Germinal center (tissue), 1 donor: ENCODE measurements around the gene ASXL1.

ENCODE experiments used
- DNase-seq: peaks from one replicate; pipeline ENCODE4 v3.0.0; 2012; ENCODE audit warnings: mixed read lengths, low spot score

ASXL1 gene

DNA sequence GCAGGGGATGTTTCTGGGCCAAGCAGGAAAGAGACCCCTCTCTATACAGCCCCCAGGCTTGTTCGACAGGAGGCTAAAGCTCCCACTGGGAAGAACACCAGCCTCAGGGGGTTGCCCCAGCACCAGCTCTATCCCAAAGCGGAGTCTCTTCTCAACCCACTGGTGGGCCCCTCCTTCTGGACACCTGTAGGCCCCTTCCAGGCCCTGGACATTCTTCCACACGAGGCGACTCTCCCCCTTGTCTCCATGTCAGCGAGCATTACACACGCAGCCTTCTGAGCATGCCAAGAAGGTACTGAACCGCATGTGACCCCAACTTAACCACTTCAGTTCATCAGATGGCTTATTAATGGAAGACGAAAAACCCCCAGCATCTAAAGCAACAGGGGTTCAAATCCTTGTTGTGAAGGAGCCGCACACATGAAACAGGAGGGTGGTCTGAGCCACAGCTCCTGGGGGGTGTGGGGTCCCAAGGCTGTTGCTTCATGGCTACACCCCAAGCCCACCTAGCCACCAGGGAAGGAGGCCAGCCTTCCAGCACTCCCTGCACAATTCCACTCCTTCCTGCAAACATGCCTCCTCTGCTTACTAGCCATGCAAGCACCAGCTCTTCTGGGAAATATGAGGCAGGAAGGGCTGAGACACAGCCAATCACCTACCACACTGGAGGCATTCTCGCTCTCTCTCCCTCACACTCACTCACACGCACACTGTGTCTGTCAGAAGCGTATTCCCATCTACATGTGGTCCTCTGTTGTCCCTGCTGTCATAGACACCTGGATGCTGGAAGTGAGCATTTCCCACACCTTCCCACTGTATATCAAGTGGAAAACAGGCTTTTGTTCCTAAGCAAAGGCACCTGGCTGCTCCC, 122.5 kb downstream of the ASXL1 start:
- no peak for DNase-seq

DNA sequence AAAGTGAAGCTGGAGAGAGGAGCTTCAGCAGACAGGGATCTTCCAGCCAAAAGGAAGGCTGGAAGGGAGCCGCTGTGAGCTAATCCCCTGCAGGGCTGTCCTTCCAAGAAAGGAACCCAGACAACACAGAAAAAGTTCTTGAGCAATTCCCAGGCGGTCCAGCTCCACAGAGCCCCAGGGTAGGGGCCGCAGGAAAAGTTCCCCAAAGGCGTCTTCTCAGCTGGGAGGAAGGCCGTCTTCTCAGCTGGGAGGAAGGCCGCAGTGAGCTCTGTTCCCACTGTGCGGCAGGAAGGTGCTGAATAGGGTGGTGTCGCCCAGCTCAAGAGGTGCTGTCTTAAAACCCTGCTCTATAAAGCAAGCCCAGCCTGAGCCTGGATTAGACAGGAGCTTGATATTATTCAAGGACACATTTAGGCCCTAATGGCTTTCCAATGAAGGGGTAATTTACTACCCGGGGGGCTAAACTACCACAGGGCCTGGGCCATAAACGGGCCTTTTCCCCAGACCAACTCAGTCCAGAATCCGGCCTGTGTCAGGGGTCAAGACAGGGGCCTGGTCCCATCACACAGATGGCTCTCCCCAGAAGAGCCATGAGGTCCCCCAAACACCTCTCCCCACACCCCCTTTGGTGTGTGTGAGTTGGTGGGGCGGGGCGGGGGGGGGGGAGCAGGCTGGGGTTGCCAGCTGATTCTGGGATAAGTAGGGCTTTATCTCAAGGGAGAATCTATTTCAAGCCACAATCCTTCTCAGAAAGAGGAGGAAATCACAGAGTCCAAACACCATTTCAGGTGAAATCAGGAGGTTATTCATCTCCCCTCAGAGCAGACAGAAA, 123.4 kb downstream of the ASXL1 start:
- no peak for DNase-seq

DNA sequence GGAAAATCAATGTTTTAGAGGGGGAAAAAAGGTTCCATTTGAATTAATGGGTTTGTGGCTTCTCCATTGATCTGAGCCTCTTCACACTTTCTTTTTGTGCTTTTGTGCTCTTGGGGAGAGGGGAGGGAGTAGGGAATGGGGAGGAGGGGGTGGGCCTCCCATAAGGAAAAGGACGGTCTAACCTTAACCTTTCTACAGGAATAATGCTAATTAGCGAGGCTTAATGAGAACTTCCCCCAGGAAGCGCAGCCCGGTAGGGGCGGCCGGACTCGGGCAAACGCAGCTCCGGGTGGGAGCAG, 124.0 kb downstream of the ASXL1 start:
- DNase-seq = no peak

DNA sequence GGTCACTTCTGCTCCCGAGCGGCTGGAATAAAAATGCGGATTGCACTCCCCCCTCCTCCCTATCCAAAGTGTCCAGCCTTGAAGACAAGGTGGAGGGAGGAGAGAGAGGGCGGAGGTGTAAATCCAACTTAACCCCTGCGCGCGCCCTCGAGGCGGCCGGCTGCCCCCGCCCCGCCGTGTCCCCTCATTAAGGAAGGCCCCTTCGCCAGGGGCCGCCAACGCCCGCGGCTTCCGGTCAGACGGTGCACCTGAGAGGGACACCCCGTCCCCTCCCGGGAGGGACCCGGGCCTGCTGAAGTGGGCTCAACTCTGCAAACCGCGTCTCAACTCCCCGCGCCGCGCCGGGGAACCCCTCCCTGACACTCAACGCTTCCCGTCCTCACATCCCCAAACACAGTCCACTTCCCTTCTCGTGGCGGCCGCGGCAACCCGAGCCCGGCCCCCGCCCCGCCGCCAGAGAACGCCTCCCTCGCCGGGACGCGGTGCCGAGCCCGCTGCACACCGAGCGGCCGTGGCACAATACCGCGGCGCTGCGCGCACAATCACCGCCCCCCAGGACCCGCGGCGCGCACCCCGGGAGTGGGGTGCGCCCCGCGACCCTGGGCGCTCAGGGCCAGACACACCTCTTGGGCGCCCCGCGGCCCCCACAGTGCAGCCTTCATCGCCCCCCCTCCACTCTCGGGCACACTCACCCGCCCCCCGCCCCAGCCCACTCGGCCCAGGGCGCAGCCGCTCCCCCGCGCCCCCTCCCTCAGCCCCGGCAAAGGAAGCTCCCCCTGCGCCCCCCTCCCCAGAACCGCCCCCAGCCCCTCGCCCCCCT, 124.5 kb downstream of the ASXL1 start:
- DNase-seq = peak; percentile 45

DNA sequence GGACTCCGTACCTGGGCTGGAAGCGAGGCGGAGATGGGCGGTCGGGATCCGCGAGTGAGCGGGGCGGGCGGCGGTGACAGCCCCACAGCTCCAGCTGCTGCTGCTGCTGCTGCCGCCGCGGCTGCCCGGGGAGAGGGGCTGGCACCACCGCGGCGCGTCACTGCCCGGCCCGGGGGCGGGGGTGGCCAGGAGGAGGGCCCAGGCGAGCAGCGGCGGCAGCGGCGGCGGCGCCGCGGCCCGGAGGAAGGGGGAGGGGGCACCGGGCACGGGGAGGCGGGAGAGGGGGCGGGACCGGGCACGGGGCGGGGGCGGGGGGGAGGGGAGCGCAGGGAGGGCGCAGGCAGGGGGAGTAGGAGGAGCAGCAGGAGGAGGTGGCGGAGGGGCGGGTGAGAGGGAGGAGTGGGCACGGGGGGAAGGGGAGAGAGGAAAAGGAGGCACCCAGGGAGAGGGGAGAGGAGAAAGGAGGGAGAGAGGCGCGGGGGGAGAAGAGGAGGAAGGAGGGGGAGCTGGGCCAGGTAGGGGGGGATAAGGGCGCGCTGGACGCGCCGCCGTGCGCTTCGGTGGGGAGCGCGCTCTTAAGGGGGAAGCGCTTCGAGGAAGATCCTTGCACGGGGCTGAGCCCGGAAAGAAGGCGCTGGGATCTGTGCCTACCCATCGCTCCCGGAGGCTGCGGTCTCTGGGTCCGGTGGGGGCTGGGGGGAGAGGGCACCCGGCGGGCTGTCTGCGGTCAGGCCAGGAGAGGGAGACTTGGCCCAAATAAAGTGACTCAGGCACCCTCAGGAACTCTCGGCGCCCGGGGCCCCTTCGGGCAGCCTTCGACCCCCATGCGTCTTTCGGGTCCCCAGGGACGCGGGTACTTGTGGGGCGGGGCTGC, 125.5 kb downstream of the ASXL1 start:
- peak; percentile 47 for DNase-seq

DNA sequence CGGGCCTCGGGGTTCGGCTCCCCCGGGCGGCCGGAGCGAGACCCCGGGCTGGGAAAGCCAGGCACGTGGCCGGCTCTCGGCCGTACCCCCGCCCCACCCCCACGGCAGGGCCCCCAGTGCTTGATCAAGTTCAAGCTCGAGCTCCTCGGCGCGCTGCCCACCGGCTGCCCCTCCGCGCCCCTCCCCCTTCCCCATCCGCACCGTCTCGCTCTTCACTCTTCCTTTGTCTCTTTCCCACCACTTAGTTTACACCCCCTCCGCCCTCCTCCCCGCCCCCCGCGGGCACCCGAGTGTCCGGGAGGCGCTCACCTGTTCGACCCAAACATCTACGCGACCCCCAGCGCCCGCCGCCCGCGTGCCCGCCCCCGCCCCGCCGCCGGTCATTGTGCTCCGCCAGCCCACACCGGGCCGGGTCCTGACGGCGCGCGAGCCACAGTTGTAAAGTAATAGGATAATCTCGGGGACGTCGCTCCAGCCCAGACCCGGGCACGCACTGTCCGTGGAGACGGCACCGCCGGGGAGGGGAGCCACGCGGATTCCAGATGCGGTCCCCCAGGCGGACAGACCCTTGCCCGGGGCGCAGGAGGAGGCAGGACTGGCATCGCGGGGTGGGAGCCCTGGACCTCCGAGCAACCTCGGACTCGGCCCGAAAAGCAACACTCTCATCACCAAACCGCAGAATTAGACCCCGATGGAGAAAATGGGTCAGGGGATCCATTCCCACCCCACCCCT, 126.3 kb downstream of the ASXL1 start:
- DNase-seq = no peak

DNA sequence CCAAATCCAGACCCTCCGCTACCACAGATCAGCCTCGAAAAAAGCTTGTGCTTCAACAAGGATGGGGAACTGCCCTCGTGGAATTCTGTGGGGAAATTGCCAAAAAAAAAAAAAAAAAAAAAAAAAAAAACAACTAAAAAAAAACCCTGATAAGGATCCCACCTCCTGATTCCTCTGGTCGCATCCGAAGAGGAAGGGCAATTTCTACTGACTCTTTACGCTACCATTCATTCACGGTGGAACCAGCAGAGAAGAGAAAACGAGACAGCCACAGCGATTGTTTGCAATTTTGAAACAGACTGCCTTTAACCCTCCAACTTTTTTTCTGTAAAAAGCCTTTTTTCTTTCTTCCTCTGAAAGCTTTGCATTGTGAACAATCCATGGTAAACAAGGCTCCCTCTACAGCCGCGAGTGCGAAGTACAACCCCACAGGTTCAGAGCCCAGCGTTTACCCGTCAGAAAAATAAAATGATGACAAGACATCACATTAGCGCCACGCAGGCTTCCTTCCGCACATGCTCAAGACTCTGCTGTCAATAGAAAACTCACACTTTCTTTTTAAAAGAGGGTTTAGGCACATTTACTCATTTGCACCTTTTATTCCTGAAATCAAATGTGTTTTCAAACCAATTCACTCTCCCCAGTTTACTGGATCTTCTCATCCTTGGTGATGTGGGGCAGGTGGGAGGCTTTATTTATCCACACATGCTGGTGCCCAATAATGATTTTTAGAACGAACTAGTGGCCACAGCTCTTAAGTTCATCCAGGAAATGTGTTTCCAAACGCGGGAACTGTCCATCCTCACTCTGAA, 127.0 kb downstream of the ASXL1 start:
- peak; percentile 66 for DNase-seq

DNA sequence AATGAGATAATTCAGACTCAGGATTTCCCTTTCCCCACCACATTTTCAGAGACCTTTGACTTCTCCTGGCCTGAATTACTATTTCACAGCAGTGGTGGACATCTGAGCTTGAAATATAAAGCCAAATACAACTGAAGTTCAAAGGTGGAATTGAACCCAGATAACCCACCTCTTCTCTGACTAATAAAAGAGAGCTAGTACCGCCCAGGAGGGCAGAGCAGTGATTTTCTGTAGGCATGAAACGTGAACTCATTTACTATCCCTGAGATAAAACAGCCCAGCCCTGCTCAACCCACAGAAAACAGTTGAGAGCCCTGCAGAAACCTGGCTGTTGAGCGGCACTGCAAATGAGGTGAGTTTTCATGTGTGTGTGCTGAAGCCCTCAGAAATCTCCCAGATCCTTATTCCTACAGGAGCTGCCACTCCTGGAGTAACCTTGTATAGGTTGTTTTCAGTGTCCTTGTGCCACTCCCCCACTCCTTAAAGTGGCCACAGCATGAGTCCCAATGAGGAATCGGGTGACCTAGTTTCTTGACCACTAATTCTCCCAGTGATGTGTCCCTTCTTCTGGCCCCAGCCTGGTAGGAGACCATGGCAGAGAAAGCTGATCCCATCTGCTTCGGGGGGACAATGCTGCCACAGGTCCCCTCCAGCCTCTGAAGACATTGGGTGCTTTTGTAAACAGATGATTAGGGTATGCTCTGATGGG, 127.8 kb downstream of the ASXL1 start:
- no peak for DNase-seq

DNA sequence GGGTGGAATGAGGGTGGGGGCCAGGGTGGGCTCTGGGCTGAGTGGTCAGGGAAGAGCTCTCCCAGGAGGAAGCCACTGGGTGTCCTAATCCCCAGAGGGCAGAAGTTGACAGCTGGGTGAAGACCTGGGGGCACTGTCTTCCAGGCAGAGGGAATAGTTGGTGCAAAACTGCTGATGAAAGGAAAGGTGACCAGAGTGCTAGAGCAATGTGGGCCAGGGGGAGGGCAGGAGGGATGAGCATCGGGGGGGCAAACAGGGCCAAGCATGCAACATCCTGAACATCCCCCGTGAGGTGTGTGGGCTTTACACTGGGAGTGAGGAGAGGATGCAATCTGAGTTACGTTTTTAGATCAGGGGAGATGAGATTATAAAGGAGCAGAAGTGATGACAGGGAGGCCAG, 129.2 kb downstream of the ASXL1 start:
- DNase-seq = no peak

DNA sequence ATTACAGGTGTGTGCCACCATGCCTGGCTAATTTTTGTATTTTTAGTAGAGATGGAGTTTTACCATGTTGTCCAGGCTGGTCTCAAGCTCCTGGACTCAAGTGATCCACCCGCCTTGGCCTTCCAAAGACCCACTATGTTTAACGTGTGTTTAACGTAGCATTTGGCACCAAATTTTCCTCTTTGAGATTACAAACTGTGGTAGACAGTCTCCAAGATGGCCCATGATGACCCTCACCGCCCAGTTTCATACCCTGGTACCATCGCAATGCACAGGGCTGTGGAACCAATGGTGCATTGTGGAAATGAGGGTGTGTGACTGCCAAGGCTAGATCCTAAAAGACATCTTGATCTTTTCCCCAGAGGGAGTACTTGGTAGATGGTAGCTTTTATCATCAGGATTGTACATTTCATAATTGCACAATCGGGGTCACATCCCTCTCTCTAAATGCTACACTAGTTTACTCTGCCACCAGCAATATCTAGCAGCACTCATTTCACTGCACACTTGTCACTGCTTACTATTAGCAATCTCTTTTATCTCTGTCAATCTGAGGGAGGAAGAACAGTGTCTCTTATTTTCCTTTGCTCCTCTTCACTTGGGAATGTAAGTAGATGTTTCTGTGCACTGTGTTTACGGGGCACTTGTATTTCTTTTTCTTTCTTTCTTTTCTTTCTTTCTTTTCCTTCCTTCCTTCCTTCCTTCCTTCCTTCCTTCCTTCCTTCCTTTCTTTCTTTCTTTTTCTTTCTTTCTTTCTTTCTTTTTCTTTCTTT, 130.1 kb downstream of the ASXL1 start:
- no peak for DNase-seq
